ENCODE results near the gene INKA1. TPM values are rescaled to one million over a fixed set of nuclear protein-coding genes. Genes with fewer than 3 reads are reported as not detected.
A peak's percentile ranks its signal among the peaks of the same experiment; 100 is the strongest.

Gene INKA1
- total and polyA plus RNA-seq, 9 of the 15 experiments (the other 6 are each of a cell fraction or from before 2014, with no cell fraction given): 0.55 to 13.9 (median 6.7) TPM

DNA sequence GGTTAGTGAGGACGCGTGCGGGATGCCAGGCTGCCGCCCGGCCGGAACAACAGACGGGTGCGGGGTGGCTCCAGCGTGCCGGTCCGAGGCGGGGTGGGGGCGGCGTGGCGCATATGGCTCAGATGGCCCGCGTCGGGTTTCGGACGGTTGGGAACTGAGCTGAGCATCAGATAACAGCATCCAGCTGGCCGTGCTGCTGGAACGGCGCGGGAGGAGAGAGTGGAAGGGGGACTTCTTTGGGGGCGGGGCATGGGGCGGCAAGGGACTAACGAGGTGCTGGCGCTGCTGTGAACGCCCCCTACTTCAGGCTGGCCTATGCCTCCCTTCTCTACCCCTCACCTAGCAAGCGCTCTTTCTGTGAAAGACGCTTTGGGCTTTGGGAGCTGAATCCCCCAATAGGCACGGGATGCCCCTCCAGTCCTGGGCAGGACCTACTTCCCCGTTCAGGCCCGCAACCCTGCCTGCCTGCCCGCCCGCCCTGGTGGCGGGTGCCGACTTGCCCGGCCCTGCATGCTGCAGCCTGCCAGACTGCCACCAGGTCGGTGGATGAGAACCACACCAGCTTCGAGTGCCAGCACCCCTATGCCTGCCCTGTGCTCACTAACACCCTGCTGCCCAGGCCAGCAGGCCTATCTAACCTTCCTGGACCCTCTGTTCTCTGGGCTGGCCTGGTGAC, 542 bp downstream of the INKA1 start:
- peaks cover 9% of the 10 kb centered on the region; the same call in 2 of the 3 replicates for H3K36me3 ChIP-seq (ENCODE audit: control insufficient read depth, insufficient read depth, low read length)
- peak overlapping the region; percentile 81 for H3K27ac ChIP-seq (ENCODE audit: extremely low read depth, low read depth, low read length)
- peak; percentile 48 for ATAC-seq
- ChIA-PET CTCF (ENCODE audit: low intra/inter-chr PET ratio) (no interaction called here), POLR2A (interaction anchor here (0.6 to 2.4 kb wide), 9 partner anchors 10 to 266 kb away, joined by 3 to 16 read pairs (median 4); partner anchors contain the start of genes IP6K1, MST1R and UBA7)
- TSS peak; percentile 64 for BruUV-seq (replicated peaks)
- peaks cover 23% of the 10 kb centered on the region for H3K79me2 ChIP-seq (ENCODE audit: control insufficient read depth, insufficient read depth, low read length)
- peak overlapping the region; percentile 82 for H3K4me3 ChIP-seq
- H2AFZ ChIP-seq (ENCODE audit: low read depth, low read length): peak overlapping the region; percentile 88
- H3K9me1 ChIP-seq (ENCODE audit: control insufficient read depth, insufficient read depth, low read length): peaks cover 4% of the 10 kb centered on the region
- 16% methylated on average over 18 of the region's 41 CpGs for WGBS (ENCODE audit: insufficient coverage, low coverage, missing lambda C conversion rate)
- H3K27me3 ChIP-seq (ENCODE audit: control insufficient read depth in 2 of 2, insufficient read depth in 2 of 2, low read length in 2 of 2): no peaks in the 10 kb centered on the region
- FAIRE-seq: no peak
- peak overlapping the region; percentile 96 for H3K4me2 ChIP-seq (ENCODE audit: insufficient read depth, low read length)
- DNase-seq (ENCODE audit: extremely low read depth in 1 of 4, low spot score in 3 of 4): peak; percentile 66 to 80 (median 68)
- intact Hi-C loops (cut with micrococcal nuclease): loop anchor here (2.0 kb wide), 1 partner anchor 103 kb away; no protein-coding TSS in a partner anchor
- in situ Hi-C loops (cut with MboI): no loop called here
- no peaks in the 10 kb centered on the region for H3K9me3 ChIP-seq (replicated peaks; ENCODE audit: control insufficient read depth, insufficient read depth, low read depth, low read length)
- peak overlapping the region; percentile 71 to 95 for H3K9ac ChIP-seq (ENCODE audit: insufficient read depth in 1 of 2, low read depth in 2 of 2, low read length in 2 of 2)
- H3K4me1 ChIP-seq (replicated peaks in 1 of 2; ENCODE audit: control insufficient read depth in 2 of 2, insufficient read depth in 2 of 2, low read length in 2 of 2): peaks cover 43 to 64% of the 10 kb centered on the region in 2 experiments
- H4K20me1 ChIP-seq (replicated peaks; ENCODE audit: control insufficient read depth, insufficient read depth, low read length): no peaks in the 10 kb centered on the region
- TF ChIP-seq, protein P1, sequence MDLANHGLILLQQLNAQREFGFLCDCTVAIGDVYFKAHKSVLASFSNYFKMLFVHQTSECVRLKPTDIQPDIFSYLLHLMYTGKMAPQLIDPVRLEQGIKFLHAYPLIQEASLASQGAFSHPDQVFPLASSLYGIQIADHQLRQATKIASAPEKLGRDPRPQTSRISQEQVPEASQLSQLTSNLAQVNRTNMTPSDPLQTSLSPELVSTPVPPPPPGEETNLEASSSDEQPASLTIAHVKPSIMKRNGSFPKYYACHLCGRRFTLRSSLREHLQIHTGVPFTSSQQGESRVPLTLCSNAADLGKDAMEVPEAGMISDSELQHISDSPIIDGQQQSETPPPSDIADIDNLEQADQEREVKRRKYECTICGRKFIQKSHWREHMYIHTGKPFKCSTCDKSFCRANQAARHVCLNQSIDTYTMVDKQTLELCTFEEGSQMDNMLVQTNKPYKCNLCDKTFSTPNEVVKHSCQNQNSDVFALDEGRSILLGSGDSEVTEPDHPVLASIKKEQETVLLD (IDR thresholded peaks at IDR 0.05): no peak
- no peak for TF ChIP-seq PHB2 (IDR thresholded peaks at IDR 0.05; ENCODE audit: low read depth)
- TF ChIP-seq MAX (CRISPR knock-in tag; IDR thresholded peaks at IDR 0.05): peak; percentile 69
- 0 out of 2 replicates have a peak, but pooled peaks have one; percentile 3 for TF ChIP-seq PML (IDR thresholded peaks at IDR 0.05; ENCODE audit: low read length)
- TF ChIP-seq ZNF584 (CRISPR knock-in tag; IDR thresholded peaks at IDR 0.05; ENCODE audit: low read depth): no peak
- TF ChIP-seq, protein P2, sequence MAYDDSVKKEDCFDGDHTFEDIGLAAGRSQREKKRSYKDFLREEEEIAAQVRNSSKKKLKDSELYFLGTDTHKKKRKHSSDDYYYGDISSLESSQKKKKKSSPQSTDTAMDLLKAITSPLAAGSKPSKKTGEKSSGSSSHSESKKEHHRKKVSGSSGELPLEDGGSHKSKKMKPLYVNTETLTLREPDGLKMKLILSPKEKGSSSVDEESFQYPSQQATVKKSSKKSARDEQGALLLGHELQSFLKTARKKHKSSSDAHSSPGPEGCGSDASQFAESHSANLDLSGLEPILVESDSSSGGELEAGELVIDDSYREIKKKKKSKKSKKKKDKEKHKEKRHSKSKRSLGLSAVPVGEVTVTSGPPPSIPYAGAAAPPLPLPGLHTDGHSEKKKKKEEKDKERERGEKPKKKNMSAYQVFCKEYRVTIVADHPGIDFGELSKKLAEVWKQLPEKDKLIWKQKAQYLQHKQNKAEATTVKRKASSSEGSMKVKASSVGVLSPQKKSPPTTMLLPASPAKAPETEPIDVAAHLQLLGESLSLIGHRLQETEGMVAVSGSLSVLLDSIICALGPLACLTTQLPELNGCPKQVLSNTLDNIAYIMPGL (CRISPR knock-in tag; IDR thresholded peaks at IDR 0.05): no peak
- peak; percentile 15; the same call in 1 of the 2 replicates for TF ChIP-seq NFIC (IDR thresholded peaks at IDR 0.05)
- TF ChIP-seq, protein P3, sequence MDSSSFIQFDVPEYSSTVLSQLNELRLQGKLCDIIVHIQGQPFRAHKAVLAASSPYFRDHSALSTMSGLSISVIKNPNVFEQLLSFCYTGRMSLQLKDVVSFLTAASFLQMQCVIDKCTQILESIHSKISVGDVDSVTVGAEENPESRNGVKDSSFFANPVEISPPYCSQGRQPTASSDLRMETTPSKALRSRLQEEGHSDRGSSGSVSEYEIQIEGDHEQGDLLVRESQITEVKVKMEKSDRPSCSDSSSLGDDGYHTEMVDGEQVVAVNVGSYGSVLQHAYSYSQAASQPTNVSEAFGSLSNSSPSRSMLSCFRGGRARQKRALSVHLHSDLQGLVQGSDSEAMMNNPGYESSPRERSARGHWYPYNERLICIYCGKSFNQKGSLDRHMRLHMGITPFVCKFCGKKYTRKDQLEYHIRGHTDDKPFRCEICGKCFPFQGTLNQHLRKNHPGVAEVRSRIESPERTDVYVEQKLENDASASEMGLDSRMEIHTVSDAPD (CRISPR knock-in tag; IDR thresholded peaks at IDR 0.05): no peak
- TF ChIP-seq, protein P4, sequence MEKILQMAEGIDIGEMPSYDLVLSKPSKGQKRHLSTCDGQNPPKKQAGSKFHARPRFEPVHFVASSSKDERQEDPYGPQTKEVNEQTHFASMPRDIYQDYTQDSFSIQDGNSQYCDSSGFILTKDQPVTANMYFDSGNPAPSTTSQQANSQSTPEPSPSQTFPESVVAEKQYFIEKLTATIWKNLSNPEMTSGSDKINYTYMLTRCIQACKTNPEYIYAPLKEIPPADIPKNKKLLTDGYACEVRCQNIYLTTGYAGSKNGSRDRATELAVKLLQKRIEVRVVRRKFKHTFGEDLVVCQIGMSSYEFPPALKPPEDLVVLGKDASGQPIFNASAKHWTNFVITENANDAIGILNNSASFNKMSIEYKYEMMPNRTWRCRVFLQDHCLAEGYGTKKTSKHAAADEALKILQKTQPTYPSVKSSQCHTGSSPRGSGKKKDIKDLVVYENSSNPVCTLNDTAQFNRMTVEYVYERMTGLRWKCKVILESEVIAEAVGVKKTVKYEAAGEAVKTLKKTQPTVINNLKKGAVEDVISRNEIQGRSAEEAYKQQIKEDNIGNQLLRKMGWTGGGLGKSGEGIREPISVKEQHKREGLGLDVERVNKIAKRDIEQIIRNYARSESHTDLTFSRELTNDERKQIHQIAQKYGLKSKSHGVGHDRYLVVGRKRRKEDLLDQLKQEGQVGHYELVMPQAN (IDR thresholded peaks at IDR 0.05; ENCODE audit: borderline replicate concordance): peak; percentile 31; the same call in 1 of the 2 replicates
- 0 out of 4 replicates have a peak, but pooled peaks of 1 of the 2 experiments have one; percentile 11 for TF ChIP-seq TRIM24 (IDR thresholded peaks at IDR 0.05)
- no peak for TF ChIP-seq RBM39 (optimal IDR thresholded peaks at IDR 0.05; ENCODE audit: low read depth, low read length)
- peak; percentile 18; the same call in 1 of the 2 replicates for TF ChIP-seq NCOA1 (IDR thresholded peaks at IDR 0.05; ENCODE audit: low read depth)
- TF ChIP-seq DPF2 (IDR thresholded peaks at IDR 0.05): no peak
- TF ChIP-seq RBM25 (IDR thresholded peaks at IDR 0.05; ENCODE audit: low read depth, low read length, severe bottlenecking): no peak
- TF ChIP-seq ESRRA (IDR thresholded peaks at IDR 0.05; ENCODE audit: borderline replicate concordance, low read depth): no peak

Measured in K562 (cell line).